CD4-positive, CD25-positive, alpha-beta regulatory T cell (primary cell): ENCODE results near the gene GOT1. TPM values are rescaled to one million over a fixed set of nuclear protein-coding genes. Genes with fewer than 3 reads are reported as not detected.

ENCODE experiments used
- ATAC-seq, 2 donors: fragments of 150-1000 bp; cut with Tn5 transposase; one replicate each; pipeline ENCODE4 v1.10.0; 2021; ENCODE audit warnings: low read depth in 2 of 2, moderate number of reproducible peaks in 2 of 2, moderate library complexity in 1 of 2
- DNase-seq, 3 donors: peaks; one replicate each; pipeline versions ENCODE4 v3.0.0 to v3.0.0-alpha.2; 2012 to 2022; ENCODE audit warnings: mixed read lengths in 1 of 3
- H3K27ac ChIP-seq: one replicate; pipeline ENCODE4 v1.7.0; 2013; ENCODE audit warnings: mild to moderate bottlenecking, low read length; ENCODE audit not compliant: insufficient read depth, poor library complexity, severe bottlenecking
- H3K27me3 ChIP-seq: one replicate; pipeline ENCODE4 v1.7.0; 2013; ENCODE audit warnings: low read length; ENCODE audit not compliant: control insufficient read depth, insufficient read depth
- H3K36me3 ChIP-seq: one replicate; pipeline ENCODE4 v1.7.0; 2013; ENCODE audit warnings: mild to moderate bottlenecking, low read length, moderate library complexity; ENCODE audit not compliant: control insufficient read depth, insufficient read depth
- H3K4me1 ChIP-seq: 2 replicates; pipeline ENCODE4 v1.7.0; 2013; ENCODE audit warnings: mild to moderate bottlenecking, low read length; ENCODE audit not compliant: insufficient read depth, control insufficient read depth, poor library complexity, severe bottlenecking
- H3K4me3 ChIP-seq: one replicate; pipeline ENCODE4 v1.7.0; 2013; ENCODE audit warnings: low read depth, mild to moderate bottlenecking, low read length, moderate library complexity
- H3K9me3 ChIP-seq, 2 experiments: 1 replicate in 1 of 2; 2 replicates in 1 of 2; pipeline ENCODE4 v1.7.0; 2013; ENCODE audit warnings: low read length in 2 of 2, mild to moderate bottlenecking in 1 of 2, moderate library complexity in 1 of 2; ENCODE audit not compliant: control insufficient read depth in 2 of 2
- H3K27ac Mint-ChIP-seq, 3 donors: one replicate each; pipeline ENCODE4 v1.8.0; 2020 to 2022; ENCODE audit warnings: mild to moderate bottlenecking in 3 of 3, mixed read lengths in 3 of 3, moderate library complexity in 2 of 3
- H3K27me3 Mint-ChIP-seq: one replicate; pipeline ENCODE4 v1.8.0; 2022; ENCODE audit warnings: mild to moderate bottlenecking, mixed read lengths
- H3K36me3 Mint-ChIP-seq: one replicate; pipeline ENCODE4 v1.8.0; 2020; ENCODE audit warnings: mixed read lengths
- H3K4me1 Mint-ChIP-seq, 4 donors: one replicate each; pipeline ENCODE4 v1.8.0; 2020 to 2022; ENCODE audit warnings: mixed read lengths in 4 of 4, mild to moderate bottlenecking in 1 of 4
- H3K4me3 Mint-ChIP-seq, 4 donors: one replicate each; pipeline ENCODE4 v1.8.0; 2020 to 2022; ENCODE audit warnings: mild to moderate bottlenecking in 4 of 4, mixed read lengths in 4 of 4, moderate library complexity in 3 of 4
- H3K9me3 Mint-ChIP-seq, 7 donors: one replicate each; pipeline ENCODE4 v1.8.0; 2020 to 2022; ENCODE audit warnings: mixed read lengths in 7 of 7, mild to moderate bottlenecking in 3 of 7, moderate library complexity in 2 of 7
- polyA plus RNA-seq, 4 donors: library from polyadenylated mRNA; unstranded; fragments of 300-500 nt; fragmentation: Illumina TruSeq; gene quantifications; one replicate each; pipeline ENCODE4 v1.2.3, GENCODE V29; 2021
- total RNA-seq: library from RNA; stranded (reverse); gene quantifications from one replicate; pipeline ENCODE4 v1.2.3, GENCODE V29; 2022

Gene GOT1
- total RNA-seq (8.4 TPM), polyA plus RNA-seq (10 to 100 TPM; 19.2 to 27.5 (median 22.2) TPM)

DNA sequence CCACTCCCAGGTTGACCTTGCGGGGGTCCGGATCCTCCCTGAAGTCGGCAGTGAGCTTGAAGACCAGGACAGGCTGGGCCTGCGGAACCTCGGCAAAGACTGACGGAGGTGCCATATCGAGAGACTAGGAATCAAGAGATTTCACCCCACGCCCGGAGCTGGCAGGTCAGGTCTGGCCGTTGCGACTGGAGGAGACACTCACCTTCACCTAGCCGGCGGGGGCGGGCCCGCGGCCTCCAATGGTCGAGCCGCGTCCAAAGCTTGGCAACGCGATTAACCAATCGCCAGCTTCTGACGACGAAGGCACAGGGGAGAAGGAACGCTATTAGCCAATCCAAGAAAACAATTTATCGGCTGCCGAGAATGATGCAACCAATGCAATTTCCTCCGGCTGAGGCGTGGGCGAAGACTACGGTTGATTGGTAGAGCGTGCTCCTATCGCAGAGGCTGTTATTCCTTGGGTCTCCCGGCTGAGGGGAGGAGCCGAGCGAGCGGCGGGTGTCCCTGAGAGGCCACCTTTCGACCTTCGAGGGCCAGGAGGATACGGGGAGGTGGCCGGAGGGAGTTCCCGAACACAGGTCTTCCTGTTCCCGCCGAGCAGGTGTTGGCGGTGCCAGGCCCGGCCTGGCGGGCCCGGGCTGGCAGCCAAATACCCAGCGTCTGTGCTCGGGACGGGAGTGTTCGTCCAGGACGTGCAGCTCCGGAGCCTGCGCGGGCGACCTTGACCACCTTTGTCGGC lies at the start of gene GOT1:
TSS of gene GOT1 (minus strand) at position 174 of the 739 bp plus-strand sequence. CDS start at position 115, 59 bp downstream.
- H3K4me3 Mint-ChIP-seq = peak within 1 kb of the TSS; percentile 93 to 98 (median 95)
- Histone ChIP-seq H3K36me3 (peaks cover 1% of the 10 kb centered on the region), H3K4me1 (peaks cover 23% of the 10 kb centered on the region), H3K27me3 (no peaks in the 10 kb centered on the region), H3K4me3 (peak within 1 kb of the TSS; percentile 86), H3K27ac (peak within 1 kb of the TSS; percentile 77), H3K9me3 (no peaks in the 10 kb centered on the region)
- DNase-seq (peak; percentile 91 to 98 (median 95)), ATAC-seq (peak; percentile 97)
- peak within 1 kb of the TSS; percentile 92 to 95 (median 93) for H3K27ac Mint-ChIP-seq
- no peaks in the 10 kb centered on the region for H3K27me3 Mint-ChIP-seq
- H3K9me3 Mint-ChIP-seq = no peaks in the 10 kb centered on the region
- peaks cover 6% of the 10 kb centered on the region for H3K36me3 Mint-ChIP-seq
- peaks cover 12 to 44% (median 30%) of the 10 kb centered on the region in 4 donors for H3K4me1 Mint-ChIP-seq

DNA sequence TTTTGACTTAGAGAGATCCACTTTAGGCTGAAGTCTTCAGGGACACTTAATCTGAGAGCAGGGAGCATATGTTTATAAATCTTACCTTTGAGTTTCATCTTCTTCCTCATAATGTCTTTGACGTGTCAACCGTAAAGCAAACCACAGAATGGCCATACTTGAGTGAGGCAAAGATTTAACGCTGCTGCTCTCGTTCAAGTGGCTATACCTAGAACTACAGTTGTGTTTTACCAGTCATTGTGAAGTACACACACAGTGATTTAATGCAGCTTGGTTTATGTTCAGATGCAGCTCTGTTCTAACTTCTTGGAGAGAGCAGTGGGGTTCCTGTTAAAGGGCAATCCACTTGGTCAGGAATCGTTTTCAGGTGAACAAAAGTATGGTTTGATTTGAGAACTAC lies 39.9 kb upstream of the GOT1 start:
- H3K27ac ChIP-seq = no peak overlapping the region
- H3K36me3 ChIP-seq = no peaks in the 10 kb centered on the region
- H3K4me3 ChIP-seq = no peak overlapping the region
- Mint-ChIP-seq H3K27ac (no peak overlapping the region), H3K4me3 (no peak overlapping the region), H3K27me3 (peaks cover 38% of the 10 kb centered on the region), H3K9me3 (peaks cover 0 to 4% (median 0%) of the 10 kb centered on the region in 7 donors), H3K4me1 (no peaks in the 10 kb centered on the region), H3K36me3 (no peaks in the 10 kb centered on the region)
- peaks cover 8% of the 10 kb centered on the region for H3K27me3 ChIP-seq
- no peaks in the 10 kb centered on the region for H3K9me3 ChIP-seq
- DNase-seq = no peak
- H3K4me1 ChIP-seq = no peaks in the 10 kb centered on the region
- ATAC-seq = no peak

DNA sequence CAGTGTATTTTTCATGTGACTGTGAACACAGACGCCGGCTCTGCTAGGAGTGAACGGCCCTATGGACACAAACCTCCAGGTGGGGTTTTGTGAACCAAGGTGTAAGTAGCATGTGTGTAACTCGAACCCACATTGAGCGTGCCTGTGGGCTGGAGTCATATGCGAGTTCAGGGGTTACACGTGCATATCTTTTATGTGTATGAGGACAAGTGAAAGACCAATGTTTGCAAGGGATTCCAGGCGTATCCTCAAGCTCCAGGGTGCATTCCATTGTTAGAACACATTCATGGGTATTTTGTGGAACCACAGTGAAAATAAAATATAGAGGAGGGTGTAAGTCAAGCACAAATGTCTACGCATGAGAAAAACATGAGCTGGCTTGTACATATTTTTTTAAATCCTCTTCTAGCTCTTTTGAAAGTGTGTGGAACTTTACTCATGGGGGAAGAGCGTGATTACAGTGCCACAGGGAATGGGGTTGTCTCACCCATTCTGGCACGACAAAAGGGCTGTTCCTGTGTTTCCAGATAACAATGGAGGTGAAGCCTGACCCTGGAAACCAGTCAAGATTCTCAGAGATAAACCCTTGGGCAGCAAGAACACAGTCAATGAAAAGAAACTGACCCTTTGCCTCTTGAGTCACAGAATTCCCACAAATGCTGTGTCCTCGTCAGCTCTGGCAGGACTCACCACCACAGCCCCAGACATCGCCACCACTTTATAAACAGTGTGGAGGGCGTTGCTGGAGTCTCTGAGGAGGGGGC lies 37.0 kb upstream of the GOT1 start:
- Histone ChIP-seq H3K9me3 (no peaks in the 10 kb centered on the region), H3K4me1 (no peaks in the 10 kb centered on the region), H3K4me3 (no peak overlapping the region), H3K27ac (no peak overlapping the region), H3K27me3 (peaks cover 8% of the 10 kb centered on the region), H3K36me3 (no peaks in the 10 kb centered on the region)
- DNase-seq = no peak
- Mint-ChIP-seq H3K9me3 (peaks cover 0 to 4% (median 0%) of the 10 kb centered on the region in 7 donors), H3K27me3 (peaks cover 22% of the 10 kb centered on the region), H3K4me3 (no peak overlapping the region), H3K36me3 (no peaks in the 10 kb centered on the region), H3K4me1 (no peaks in the 10 kb centered on the region), H3K27ac (no peak overlapping the region)
- no peak for ATAC-seq

DNA sequence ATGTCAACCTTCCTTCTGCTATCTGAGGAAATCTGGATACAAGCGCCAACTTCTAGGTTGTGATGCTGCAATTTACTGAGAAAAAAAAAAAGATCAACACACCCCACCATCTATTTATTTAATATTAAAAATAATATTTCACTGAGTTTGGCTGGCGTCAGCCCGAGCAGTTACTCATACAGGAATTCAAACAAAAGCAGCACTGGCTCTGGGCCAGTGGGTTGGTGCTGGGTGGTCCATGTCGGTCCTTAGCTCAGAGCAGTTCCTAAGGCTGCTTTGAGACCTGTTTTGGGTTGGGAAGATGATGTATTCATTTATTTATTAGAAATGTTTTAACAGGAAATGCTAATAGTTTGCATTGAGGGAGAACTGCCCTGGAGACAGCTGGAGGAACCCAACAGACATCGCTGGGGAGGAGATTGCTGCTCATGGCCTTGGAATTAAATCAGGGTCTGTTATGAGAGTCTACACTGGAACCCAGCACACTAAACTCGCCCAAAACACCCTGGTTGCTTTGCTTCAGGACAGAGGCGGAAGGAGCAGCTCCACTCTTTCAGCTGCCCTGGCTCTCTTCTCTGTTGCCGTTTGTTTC lies 36.3 kb upstream of the GOT1 start:
- H3K27ac Mint-ChIP-seq = no peak overlapping the region
- H3K9me3 Mint-ChIP-seq = peaks cover 0 to 4% (median 0%) of the 10 kb centered on the region in 7 donors
- Histone ChIP-seq H3K9me3 (no peaks in the 10 kb centered on the region), H3K36me3 (no peaks in the 10 kb centered on the region), H3K4me3 (no peak overlapping the region), H3K4me1 (no peaks in the 10 kb centered on the region), H3K27ac (no peak overlapping the region), H3K27me3 (peaks cover 8% of the 10 kb centered on the region)
- H3K36me3 Mint-ChIP-seq = no peaks in the 10 kb centered on the region
- DNase-seq = no peak
- no peaks in the 10 kb centered on the region for H3K4me1 Mint-ChIP-seq
- no peak for ATAC-seq
- H3K27me3 Mint-ChIP-seq = peaks cover 17% of the 10 kb centered on the region
- H3K4me3 Mint-ChIP-seq = no peak overlapping the region

DNA sequence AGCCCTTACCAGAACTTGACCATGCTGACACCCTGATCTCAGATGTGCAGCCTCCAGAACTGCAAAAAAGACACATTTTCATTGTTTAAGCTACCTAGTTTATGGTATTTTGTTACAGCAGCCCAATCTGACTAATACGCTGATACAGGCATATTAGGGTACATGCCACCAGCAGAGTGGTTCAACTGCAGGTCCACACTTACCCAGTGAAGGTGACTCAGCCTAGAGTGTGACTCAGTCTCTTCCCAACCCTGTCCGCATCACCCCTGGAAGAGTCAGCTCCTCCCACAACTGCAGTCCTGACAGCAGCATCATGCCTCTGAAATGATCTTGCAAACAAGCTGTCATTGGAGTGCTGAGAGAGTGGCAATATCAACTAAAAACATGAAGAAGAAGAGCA lies 30.8 kb upstream of the GOT1 start:
- H3K27ac Mint-ChIP-seq = no peak overlapping the region
- H3K4me1 Mint-ChIP-seq = no peaks in the 10 kb centered on the region
- H3K36me3 Mint-ChIP-seq = no peaks in the 10 kb centered on the region
- no peaks in the 10 kb centered on the region for H3K9me3 Mint-ChIP-seq
- Histone ChIP-seq H3K9me3 (no peaks in the 10 kb centered on the region), H3K27ac (no peak overlapping the region), H3K27me3 (peaks cover 13% of the 10 kb centered on the region), H3K4me1 (no peaks in the 10 kb centered on the region), H3K36me3 (no peaks in the 10 kb centered on the region), H3K4me3 (no peak overlapping the region)
- no peak for DNase-seq
- no peak overlapping the region for H3K4me3 Mint-ChIP-seq
- ATAC-seq = no peak
- peaks cover 10% of the 10 kb centered on the region for H3K27me3 Mint-ChIP-seq

DNA sequence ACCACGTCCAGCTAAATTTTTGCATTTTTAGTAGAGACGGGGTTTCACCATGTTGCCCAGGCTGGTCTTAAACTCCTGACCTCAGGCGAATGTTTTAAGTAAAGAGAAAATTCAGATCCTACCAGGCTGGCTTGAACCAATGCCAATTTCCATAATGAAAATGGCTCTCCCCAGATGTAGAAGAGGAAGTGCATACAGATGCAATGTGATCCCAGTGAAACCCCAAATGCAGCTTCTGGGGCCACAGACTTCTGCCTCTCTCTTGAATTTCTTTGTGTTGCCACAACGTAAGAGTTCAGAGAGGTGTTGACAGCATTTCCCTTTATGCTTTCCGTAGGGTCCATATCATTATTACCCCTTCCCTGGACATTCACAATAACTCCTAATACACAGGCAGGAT lies 29.6 kb upstream of the GOT1 start:
- Mint-ChIP-seq H3K9me3 (no peaks in the 10 kb centered on the region), H3K4me1 (no peaks in the 10 kb centered on the region), H3K4me3 (no peak overlapping the region), H3K27ac (no peak overlapping the region), H3K36me3 (no peaks in the 10 kb centered on the region), H3K27me3 (peaks cover 8% of the 10 kb centered on the region)
- Histone ChIP-seq H3K36me3 (no peaks in the 10 kb centered on the region), H3K27me3 (peaks cover 17% of the 10 kb centered on the region), H3K4me3 (no peak overlapping the region), H3K4me1 (no peaks in the 10 kb centered on the region), H3K27ac (no peak overlapping the region), H3K9me3 (no peaks in the 10 kb centered on the region)
- DNase-seq (no peak), ATAC-seq (no peak)

DNA sequence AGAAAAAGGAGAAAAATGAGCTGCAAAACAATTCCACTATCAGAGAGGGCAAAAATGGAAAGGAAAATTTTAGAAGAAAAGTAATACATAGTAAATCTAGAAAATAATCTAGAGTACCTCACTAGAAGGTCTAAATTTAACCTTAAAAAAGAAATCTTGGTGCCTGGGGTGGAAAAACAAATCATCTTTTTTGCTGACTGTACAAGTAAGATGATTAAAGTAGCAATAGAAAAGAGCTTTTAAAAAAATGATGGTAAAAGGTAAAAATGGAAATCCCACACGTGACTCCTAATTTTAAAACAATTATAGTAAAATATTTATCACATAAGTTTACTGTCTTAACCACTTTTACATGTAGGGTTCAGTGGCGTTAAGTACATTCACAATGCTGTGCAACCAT lies 28.8 kb upstream of the GOT1 start:
- Mint-ChIP-seq H3K27ac (no peak overlapping the region), H3K4me3 (no peak overlapping the region), H3K4me1 (no peaks in the 10 kb centered on the region), H3K9me3 (no peaks in the 10 kb centered on the region), H3K36me3 (no peaks in the 10 kb centered on the region), H3K27me3 (peaks cover 4% of the 10 kb centered on the region)
- Histone ChIP-seq H3K27ac (no peak overlapping the region), H3K36me3 (no peaks in the 10 kb centered on the region), H3K4me1 (no peaks in the 10 kb centered on the region), H3K27me3 (peaks cover 20% of the 10 kb centered on the region), H3K4me3 (no peak overlapping the region), H3K9me3 (no peaks in the 10 kb centered on the region)
- no peak for DNase-seq
- ATAC-seq = no peak
